ENCODE results near the gene TSPAN18.

The TSPAN18 gene

DNA sequence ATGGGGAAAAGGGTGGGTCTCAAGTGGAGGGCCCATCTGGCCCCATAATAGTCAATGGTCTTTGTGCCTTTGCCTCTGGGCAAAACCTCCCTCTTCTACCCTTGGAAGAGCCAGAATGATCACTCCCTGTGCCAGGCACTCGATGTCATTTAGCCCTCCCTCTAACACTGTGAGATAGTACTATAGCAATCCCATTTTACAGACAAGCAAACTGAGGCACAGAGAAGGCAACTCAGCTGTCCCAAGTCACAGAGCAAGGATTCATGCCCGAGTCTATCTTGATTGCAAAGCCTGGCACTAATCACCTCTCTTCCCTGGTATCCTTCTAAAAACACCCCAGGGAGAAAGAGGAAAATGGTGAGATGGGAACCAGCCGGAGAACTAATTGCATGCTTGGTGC lies 147.5 kb downstream of the TSPAN18 start:
- Histone ChIP-seq H3K9ac (ENCODE audit: low read length) (no peak overlapping the region), H3K27ac (ENCODE audit: low read depth, low read length, poor library complexity, severe bottlenecking) (no peak overlapping the region), H3F3A (ENCODE audit: insufficient read depth, low read length) (no peaks in the 10 kb centered on the region), H3K4me2 (ENCODE audit: low read length) (no peak overlapping the region), H3K79me2 (ENCODE audit: insufficient read depth, low read length) (no peaks in the 10 kb centered on the region), H3K4me1 (ENCODE audit: insufficient read depth, low read length, severe bottlenecking) (no peaks in the 10 kb centered on the region), H3K9me3 (ENCODE audit: low read length) (no peaks in the 10 kb centered on the region), H3K36me3 (ENCODE audit: insufficient read depth, low read length) (no peaks in the 10 kb centered on the region), H2AFZ (ENCODE audit: low read length) (no peak overlapping the region), H3K27me3 (ENCODE audit: insufficient read depth, low read length) (peaks cover 6% of the 10 kb centered on the region; the same call in 1 of the 2 replicates), H3K4me3 (ENCODE audit: low read depth, low read length, poor library complexity, severe bottlenecking) (no peak overlapping the region), H3K9me2 (ENCODE audit: low read depth, low read length) (no peaks in the 10 kb centered on the region), H4K20me1 (ENCODE audit: insufficient read depth, low read length) (no peaks in the 10 kb centered on the region)
- TF ChIP-seq, protein P1, sequence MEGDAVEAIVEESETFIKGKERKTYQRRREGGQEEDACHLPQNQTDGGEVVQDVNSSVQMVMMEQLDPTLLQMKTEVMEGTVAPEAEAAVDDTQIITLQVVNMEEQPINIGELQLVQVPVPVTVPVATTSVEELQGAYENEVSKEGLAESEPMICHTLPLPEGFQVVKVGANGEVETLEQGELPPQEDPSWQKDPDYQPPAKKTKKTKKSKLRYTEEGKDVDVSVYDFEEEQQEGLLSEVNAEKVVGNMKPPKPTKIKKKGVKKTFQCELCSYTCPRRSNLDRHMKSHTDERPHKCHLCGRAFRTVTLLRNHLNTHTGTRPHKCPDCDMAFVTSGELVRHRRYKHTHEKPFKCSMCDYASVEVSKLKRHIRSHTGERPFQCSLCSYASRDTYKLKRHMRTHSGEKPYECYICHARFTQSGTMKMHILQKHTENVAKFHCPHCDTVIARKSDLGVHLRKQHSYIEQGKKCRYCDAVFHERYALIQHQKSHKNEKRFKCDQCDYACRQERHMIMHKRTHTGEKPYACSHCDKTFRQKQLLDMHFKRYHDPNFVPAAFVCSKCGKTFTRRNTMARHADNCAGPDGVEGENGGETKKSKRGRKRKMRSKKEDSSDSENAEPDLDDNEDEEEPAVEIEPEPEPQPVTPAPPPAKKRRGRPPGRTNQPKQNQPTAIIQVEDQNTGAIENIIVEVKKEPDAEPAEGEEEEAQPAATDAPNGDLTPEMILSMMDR (IDR thresholded peaks at IDR 0.05; ENCODE audit: low read length): no peak
- no peak for TF ChIP-seq EZH2 (IDR thresholded peaks at IDR 0.05; ENCODE audit: borderline replicate concordance, low read length)

DNA sequence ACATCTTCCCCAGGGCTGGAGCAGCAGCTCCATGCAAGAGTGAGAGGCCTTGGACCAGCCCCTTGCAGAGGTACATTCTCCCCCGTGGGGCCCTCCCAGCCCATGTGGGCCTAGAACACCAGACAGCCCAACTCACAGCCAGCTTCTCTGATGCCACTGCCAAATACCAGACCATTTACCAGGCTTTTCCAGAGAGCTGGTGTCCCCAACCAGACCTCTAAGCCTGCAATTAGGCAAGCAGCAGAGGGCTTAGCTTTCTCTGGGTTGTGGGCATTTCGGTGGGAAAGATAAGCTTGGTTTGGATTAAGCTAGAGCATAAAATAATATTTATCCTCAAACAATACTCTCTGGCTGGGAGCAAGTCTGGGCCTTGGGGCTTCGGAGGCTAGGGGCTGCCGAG lies 148.3 kb downstream of the TSPAN18 start:
- Histone ChIP-seq H3K79me2 (ENCODE audit: insufficient read depth, low read length) (no peaks in the 10 kb centered on the region), H3K9me3 (ENCODE audit: low read length) (no peaks in the 10 kb centered on the region), H3K9me2 (ENCODE audit: low read depth, low read length) (no peaks in the 10 kb centered on the region), H3K4me2 (ENCODE audit: low read length) (no peak overlapping the region), H3K4me1 (ENCODE audit: insufficient read depth, low read length, severe bottlenecking) (no peaks in the 10 kb centered on the region), H2AFZ (ENCODE audit: low read length) (no peak overlapping the region), H3K4me3 (ENCODE audit: low read depth, low read length, poor library complexity, severe bottlenecking) (no peak overlapping the region), H3F3A (ENCODE audit: insufficient read depth, low read length) (no peaks in the 10 kb centered on the region), H3K9ac (ENCODE audit: low read length) (no peak overlapping the region), H4K20me1 (ENCODE audit: insufficient read depth, low read length) (no peaks in the 10 kb centered on the region), H3K27me3 (ENCODE audit: insufficient read depth, low read length) (peaks cover 8% of the 10 kb centered on the region; the same call in 1 of the 2 replicates), H3K36me3 (ENCODE audit: insufficient read depth, low read length) (no peaks in the 10 kb centered on the region), H3K27ac (ENCODE audit: low read depth, low read length, poor library complexity, severe bottlenecking) (no peak overlapping the region)
- TF ChIP-seq, protein P1 (IDR thresholded peaks at IDR 0.05; ENCODE audit: low read length): no peak
- TF ChIP-seq EZH2 (IDR thresholded peaks at IDR 0.05; ENCODE audit: borderline replicate concordance, low read length): no peak

DNA sequence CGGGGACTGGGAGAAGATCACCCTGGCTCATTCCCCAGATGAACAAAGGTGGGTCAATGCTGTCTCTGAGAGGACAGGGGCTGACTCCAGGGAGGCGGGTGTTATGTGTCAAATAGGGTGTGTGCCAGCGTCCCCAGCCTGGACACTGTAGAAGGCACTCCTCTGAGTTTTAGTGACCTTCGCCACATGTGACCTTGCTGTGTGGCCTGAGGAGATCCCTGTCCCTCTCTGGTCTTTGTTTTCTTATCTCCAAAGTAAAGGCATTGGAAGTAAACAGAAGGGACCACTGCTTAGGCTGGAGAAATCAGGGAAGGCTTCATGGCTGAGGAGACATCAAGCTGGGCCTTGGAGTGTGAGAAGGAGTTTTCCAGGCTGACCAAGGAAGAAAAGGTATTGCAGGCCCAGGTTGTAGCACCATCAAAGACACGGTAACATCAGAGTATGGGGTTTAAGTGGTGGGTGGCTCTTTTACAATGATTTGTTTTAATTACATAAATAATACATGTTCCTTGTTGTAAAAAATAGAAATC lies 149.5 kb downstream of the TSPAN18 start:
- no peaks in the 10 kb centered on the region for H3K79me2 ChIP-seq (ENCODE audit: insufficient read depth, low read length)
- H3K9me3 ChIP-seq (ENCODE audit: low read length): no peaks in the 10 kb centered on the region
- no peaks in the 10 kb centered on the region for H3K36me3 ChIP-seq (ENCODE audit: insufficient read depth, low read length)
- H3K4me3 ChIP-seq (ENCODE audit: low read depth, low read length, poor library complexity, severe bottlenecking): no peak overlapping the region
- no peaks in the 10 kb centered on the region for H4K20me1 ChIP-seq (ENCODE audit: insufficient read depth, low read length)
- peaks cover 8% of the 10 kb centered on the region; the same call in 1 of the 2 replicates for H3K27me3 ChIP-seq (ENCODE audit: insufficient read depth, low read length)
- no peak for TF ChIP-seq EZH2 (IDR thresholded peaks at IDR 0.05; ENCODE audit: borderline replicate concordance, low read length)
- TF ChIP-seq, protein P1 (IDR thresholded peaks at IDR 0.05; ENCODE audit: low read length): no peak
- H2AFZ ChIP-seq (ENCODE audit: low read length): no peak overlapping the region
- no peaks in the 10 kb centered on the region for H3K9me2 ChIP-seq (ENCODE audit: low read depth, low read length)
- H3K9ac ChIP-seq (ENCODE audit: low read length): no peak overlapping the region
- H3K4me1 ChIP-seq (ENCODE audit: insufficient read depth, low read length, severe bottlenecking): no peaks in the 10 kb centered on the region
- H3F3A ChIP-seq (ENCODE audit: insufficient read depth, low read length): no peaks in the 10 kb centered on the region
- H3K27ac ChIP-seq (ENCODE audit: low read depth, low read length, poor library complexity, severe bottlenecking): no peak overlapping the region
- no peak overlapping the region for H3K4me2 ChIP-seq (ENCODE audit: low read length)

Data from OCI-LY1 (cell line).